ENCODE results near the gene HK3.

The HK3 gene

GRCh38 chr5:176870110-176870591, 29.0 kb downstream of the HK3 start:
- no peak overlapping the region for H3K4me3 ChIP-seq (ENCODE audit: low read depth in 1 of 2, low read length in 1 of 2)
- no peak for TF ChIP-seq CTCF (IDR thresholded peaks at IDR 0.05)
- H3K27me3 ChIP-seq, result peaks cover 38% of the 10 kb centered on the region

GRCh38 chr5:176869501-176870109, 29.5 kb downstream of the HK3 start:
- no peak overlapping the region for H3K4me3 ChIP-seq (ENCODE audit: low read depth in 1 of 2, low read length in 1 of 2)
- no peak for TF ChIP-seq CTCF (IDR thresholded peaks at IDR 0.05)
- peaks cover 0 to 7% of the 10 kb centered on the region in 2 experiments for H3K4me1 ChIP-seq (ENCODE audit: control insufficient read depth in 1 of 2, insufficient read depth in 1 of 2, low read depth in 1 of 2, low read length in 1 of 2)
- H3K27ac ChIP-seq, result no peak overlapping the region
- no peaks in the 10 kb centered on the region for H3K36me3 ChIP-seq
- H3K9me3 ChIP-seq, result no peaks in the 10 kb centered on the region
- H3K27me3 ChIP-seq, result peaks cover 43% of the 10 kb centered on the region

More at GRCh38 chr5:176870110-176870591, 29.0 kb downstream of the HK3 start:
- H3K9me3 ChIP-seq, result no peaks in the 10 kb centered on the region
- peak overlapping the region; percentile 41 for H3K27ac ChIP-seq
- H3K4me1 ChIP-seq (ENCODE audit: control insufficient read depth in 1 of 2, insufficient read depth in 1 of 2, low read depth in 1 of 2, low read length in 1 of 2), result peaks cover 0 to 7% of the 10 kb centered on the region in 2 experiments
- no peaks in the 10 kb centered on the region for H3K36me3 ChIP-seq

- H3K36me3 ChIP-seq, result no peaks in the 10 kb centered on the region
- H3K4me3 ChIP-seq (ENCODE audit: low read depth in 1 of 2, low read length in 1 of 2), result no peak overlapping the region
- no peak overlapping the region for H3K27ac ChIP-seq
- H3K27me3 ChIP-seq, result peaks cover 52% of the 10 kb centered on the region
- peaks cover 0 to 7% of the 10 kb centered on the region in 2 experiments for H3K4me1 ChIP-seq (ENCODE audit: control insufficient read depth in 1 of 2, insufficient read depth in 1 of 2, low read depth in 1 of 2, low read length in 1 of 2)
- H3K9me3 ChIP-seq, result no peaks in the 10 kb centered on the region
- no peak for TF ChIP-seq CTCF (IDR thresholded peaks at IDR 0.05)
These were observed 30.4 kb downstream of the HK3 start for GRCh38 chr5:176868731-176869130.

GRCh38 chr5:176868126-176868525, 31.0 kb downstream of the HK3 start:
- peaks cover 0 to 7% of the 10 kb centered on the region in 2 experiments for H3K4me1 ChIP-seq (ENCODE audit: control insufficient read depth in 1 of 2, insufficient read depth in 1 of 2, low read depth in 1 of 2, low read length in 1 of 2)
- H3K36me3 ChIP-seq, result no peaks in the 10 kb centered on the region
- no peak overlapping the region for H3K27ac ChIP-seq
- TF ChIP-seq CTCF (IDR thresholded peaks at IDR 0.05), result no peak
- no peak overlapping the region for H3K4me3 ChIP-seq (ENCODE audit: low read depth in 1 of 2, low read length in 1 of 2)
- H3K9me3 ChIP-seq, result no peaks in the 10 kb centered on the region
- peaks cover 58% of the 10 kb centered on the region for H3K27me3 ChIP-seq

- no peak for TF ChIP-seq CTCF (IDR thresholded peaks at IDR 0.05)
- Histone ChIP-seq H3K4me3 (ENCODE audit: low read depth in 1 of 2, low read length in 1 of 2) (no peak overlapping the region), H3K27me3 (peaks cover 71% of the 10 kb centered on the region), H3K4me1 (ENCODE audit: control insufficient read depth in 1 of 2, insufficient read depth in 1 of 2, low read depth in 1 of 2, low read length in 1 of 2) (peaks cover 0 to 7% of the 10 kb centered on the region in 2 experiments), H3K36me3 (no peaks in the 10 kb centered on the region), H3K9me3 (no peaks in the 10 kb centered on the region), H3K27ac (no peak overlapping the region)
These were observed 32.3 kb downstream of the HK3 start for GRCh38 chr5:176866707-176867310.
